GM13976 (cell line): ENCODE measurements around the gene ZNF710.

Source experiments
- DNase-seq: peaks from one replicate; pipeline ENCODE4 v3.0.0; 2012; ENCODE audit warnings: low spot score
- CTCF ChIP-seq: IDR thresholded peaks from 2 replicates; pipeline ENCODE4 v1.5.1; 2012; ENCODE audit warnings: borderline replicate concordance, mild to moderate bottlenecking; ENCODE audit not compliant: insufficient read depth; ENCODE audit errors: extremely low read depth, missing control alignments, control extremely low read depth
- in situ Hi-C: fragments of 300-500 bp; cut with MboI; formaldehyde crosslinking; loops from one replicate; pipeline ENCODE4 v1.12.0; 2022; ENCODE audit warnings: low sequenced_read_pairs, mixed read lengths, inconsistent platforms; ENCODE audit not compliant: unreplicated experiment

ZNF710 gene

GRCh38 chr15:90054618-90055097 lies 53.5 kb downstream of the ZNF710 start:
- no peak for TF ChIP-seq CTCF
- in situ Hi-C loops: no loop called here
- DNase-seq: no peak

GRCh38 chr15:90055182-90055581 lies 54.1 kb downstream of the ZNF710 start:
- DNase-seq: no peak
- in situ Hi-C loops: no loop called here
- no peak for TF ChIP-seq CTCF

- DNase-seq: no peak
- in situ Hi-C loops: no loop called here
- no peak for TF ChIP-seq CTCF
Observed at GRCh38 chr15:90056529-90056928, 55.4 kb downstream of the ZNF710 start.

GRCh38 chr15:90058308-90058707 lies 57.2 kb downstream of the ZNF710 start:
- no peak for TF ChIP-seq CTCF
- in situ Hi-C loops: no loop called here
- DNase-seq: no peak

GRCh38 chr15:90058775-90059174 lies 57.7 kb downstream of the ZNF710 start:
- no peak for DNase-seq
- TF ChIP-seq CTCF: no peak

DNA sequence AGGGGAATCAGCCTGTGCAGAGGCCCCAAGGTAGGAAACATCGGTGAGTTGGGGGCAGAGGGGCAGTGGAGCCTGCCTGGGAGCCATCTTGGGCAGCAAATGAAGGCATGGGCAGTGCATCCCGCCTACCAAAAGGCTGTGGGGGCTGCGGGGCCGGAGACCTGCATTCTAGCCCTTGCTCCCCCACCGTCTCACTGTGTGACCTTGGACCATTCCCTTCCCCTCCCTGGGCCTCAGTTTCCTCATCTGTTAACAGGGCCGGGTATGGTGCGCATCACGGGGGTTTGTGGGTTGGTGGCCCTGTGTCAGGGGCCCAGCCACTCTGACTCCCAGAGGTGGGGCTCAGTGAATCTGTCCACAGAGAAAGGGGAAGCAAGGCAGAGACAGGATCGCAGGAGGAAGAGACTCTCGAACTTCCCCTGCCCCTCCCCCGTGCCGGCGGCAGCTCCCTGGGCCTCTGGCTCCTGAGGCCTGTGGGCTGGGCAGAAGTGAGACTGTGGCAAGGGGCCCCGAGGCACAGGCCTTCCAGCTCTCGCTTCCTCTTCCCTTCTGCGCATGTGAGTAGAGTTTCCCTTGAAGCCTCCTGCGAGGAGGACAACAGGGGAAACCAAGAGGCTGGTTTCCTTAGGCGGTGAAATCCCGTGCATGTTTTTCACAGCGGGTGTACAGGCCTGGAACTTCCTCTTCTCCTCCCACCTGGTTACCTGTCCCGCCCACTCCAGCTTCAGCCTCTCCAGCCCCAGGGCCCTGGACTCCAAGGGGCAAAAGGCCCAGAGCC lies 58.3 kb downstream of the ZNF710 start:
- TF ChIP-seq CTCF: no peak
- in situ Hi-C loops: no loop called here
- DNase-seq: peak; percentile 88

More at GRCh38 chr15:90058775-90059174, 57.7 kb downstream of the ZNF710 start:
- in situ Hi-C loops: no loop called here
